Fibroblast of mammary gland (primary cell): ENCODE measurements around the gene OR6F1.
"Not testable (repeated sequence)": the region's sequence is repeated elsewhere in the genome, so short reads cannot be mapped to it uniquely, and the experiment has no call there.

Experiments
- DNase-seq: peaks from one replicate; pipeline ENCODE4 v3.0.0-alpha.2; 2010; ENCODE audit warnings: low read depth
- H3K4me3 ChIP-seq: 2 replicates; pipeline ENCODE4 v1.5.1; 2011; ENCODE audit warnings: low read depth, mild to moderate bottlenecking, low read length, moderate library complexity; ENCODE audit not compliant: control insufficient read depth
- TF ChIP-seq, protein P1 (sequence below): conservative IDR thresholded peaks from 2 replicates; pipeline ENCODE4 v1.5.1; 2011; ENCODE audit warnings: low read depth, low read length, inconsistent platforms; ENCODE audit not compliant: control insufficient read depth, insufficient read depth

OR6F1 gene

GRCh38 chr1:247741756-247742155 is 25.3 kb upstream of the OR6F1 start:
- no peak for DNase-seq
- TF ChIP-seq, protein P1, sequence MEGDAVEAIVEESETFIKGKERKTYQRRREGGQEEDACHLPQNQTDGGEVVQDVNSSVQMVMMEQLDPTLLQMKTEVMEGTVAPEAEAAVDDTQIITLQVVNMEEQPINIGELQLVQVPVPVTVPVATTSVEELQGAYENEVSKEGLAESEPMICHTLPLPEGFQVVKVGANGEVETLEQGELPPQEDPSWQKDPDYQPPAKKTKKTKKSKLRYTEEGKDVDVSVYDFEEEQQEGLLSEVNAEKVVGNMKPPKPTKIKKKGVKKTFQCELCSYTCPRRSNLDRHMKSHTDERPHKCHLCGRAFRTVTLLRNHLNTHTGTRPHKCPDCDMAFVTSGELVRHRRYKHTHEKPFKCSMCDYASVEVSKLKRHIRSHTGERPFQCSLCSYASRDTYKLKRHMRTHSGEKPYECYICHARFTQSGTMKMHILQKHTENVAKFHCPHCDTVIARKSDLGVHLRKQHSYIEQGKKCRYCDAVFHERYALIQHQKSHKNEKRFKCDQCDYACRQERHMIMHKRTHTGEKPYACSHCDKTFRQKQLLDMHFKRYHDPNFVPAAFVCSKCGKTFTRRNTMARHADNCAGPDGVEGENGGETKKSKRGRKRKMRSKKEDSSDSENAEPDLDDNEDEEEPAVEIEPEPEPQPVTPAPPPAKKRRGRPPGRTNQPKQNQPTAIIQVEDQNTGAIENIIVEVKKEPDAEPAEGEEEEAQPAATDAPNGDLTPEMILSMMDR: no peak

GRCh38 chr1:247740721-247741120 is 24.3 kb upstream of the OR6F1 start:
- TF ChIP-seq, protein P1: no peak
- no peak overlapping the region for H3K4me3 ChIP-seq
- DNase-seq: no peak

More at GRCh38 chr1:247741756-247742155, 25.3 kb upstream of the OR6F1 start:
- no peak overlapping the region for H3K4me3 ChIP-seq

DNA sequence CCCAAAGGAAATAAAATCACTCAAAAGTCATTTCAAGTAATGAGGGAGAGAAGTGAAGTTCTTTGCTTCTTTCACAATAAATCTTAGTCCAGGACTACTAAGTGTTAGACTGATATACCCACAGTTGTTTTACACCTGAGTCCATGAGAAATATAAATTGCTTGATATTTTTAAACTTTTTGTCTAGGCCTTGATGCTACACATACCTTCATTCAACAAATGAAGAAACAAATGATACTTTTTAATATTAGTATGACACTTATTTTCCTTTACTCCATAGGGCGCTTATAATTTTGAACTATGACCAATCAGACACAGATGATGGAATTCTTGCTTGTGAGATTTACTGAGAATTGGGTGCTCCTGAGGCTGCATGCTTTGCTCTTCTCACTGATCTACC is 21.9 kb upstream of the OR6F1 start, which contains the start of gene OR14K1:
Gene OR14K1, plus strand, starts transcription at position 301 of the 400 bp plus-strand sequence. Its CDS starts 0 bp downstream, at position 301.
- H3K4me3 ChIP-seq: no peak within 1 kb of the TSS
- TF ChIP-seq, protein P1: no peak
- DNase-seq: no peak

- DNase-seq: no peak
- TF ChIP-seq, protein P1: no peak
- no peak overlapping the region for H3K4me3 ChIP-seq
Measured at GRCh38 chr1:247721222-247721621, 4.8 kb upstream of the OR6F1 start.

- no peak for DNase-seq
- H3K4me3 ChIP-seq: no peak overlapping the region
- TF ChIP-seq, protein P1: no peak
Measured at GRCh38 chr1:247713753-247714152, 2.7 kb downstream of the OR6F1 start.

DNA sequence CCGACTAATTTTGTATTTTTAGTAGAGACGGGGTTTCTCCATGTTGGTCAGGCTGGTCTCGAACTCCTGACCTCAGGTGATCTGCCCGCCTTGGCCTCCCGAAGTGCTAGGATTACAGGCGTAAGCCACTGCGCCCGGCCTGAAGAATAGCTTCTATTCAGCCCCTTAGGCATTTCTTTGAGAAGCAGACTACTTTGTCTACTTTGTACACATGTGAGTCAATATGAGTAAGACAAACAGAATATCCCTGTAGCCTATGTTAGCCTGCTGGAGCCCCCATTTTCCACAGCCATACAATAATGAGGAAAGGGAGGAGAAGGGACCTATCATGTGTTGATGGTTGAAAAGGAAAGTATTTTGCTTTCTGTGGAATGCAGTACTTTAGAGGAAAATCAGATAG is 5.8 kb downstream of the OR6F1 start:
- not testable (repeated sequence) for DNase-seq, H3K4me3 ChIP-seq

DNA sequence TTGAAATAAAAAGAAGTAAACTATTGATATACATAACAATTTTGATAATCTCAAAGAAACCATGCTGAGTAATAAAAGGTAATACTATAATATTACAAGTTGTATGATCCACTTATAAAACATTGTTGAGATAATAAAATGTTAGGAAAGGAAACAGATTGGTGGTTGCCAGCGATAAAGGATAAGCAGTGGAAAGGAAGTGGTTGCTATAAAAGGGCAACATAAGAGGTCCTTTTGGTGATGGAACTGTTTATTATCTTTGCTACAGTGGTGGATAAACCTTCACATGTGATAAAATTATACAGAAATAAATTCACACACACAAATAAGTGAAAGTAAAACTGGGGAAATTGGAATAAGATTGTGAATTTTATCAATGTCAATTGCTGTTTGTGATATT is 15.1 kb downstream of the OR6F1 start:
- no peak for DNase-seq
- TF ChIP-seq, protein P1: no peak
- no peak overlapping the region for H3K4me3 ChIP-seq
